Neural crest cell (in vitro differentiated cells): ENCODE measurements around the gene CACNA2D2. TPM values are rescaled to one million over a fixed set of nuclear protein-coding genes. Genes with fewer than 3 reads are reported as not detected.
A peak's percentile ranks its signal among the peaks of the same experiment; 100 is the strongest.

Experiments used
- DNase-seq: peaks from one replicate; pipeline ENCODE4 v3.0.0; 2021; ENCODE audit warnings: low read depth, mixed read lengths, low spot score
- H3K27ac Mint-ChIP-seq: one replicate; pipeline ENCODE4 v1.8.0; 2021; ENCODE audit warnings: mild to moderate bottlenecking, mixed read lengths; ENCODE audit not compliant: unreplicated experiment
- H3K27me3 Mint-ChIP-seq: 2 replicates; pipeline ENCODE4 v1.8.0; 2021; ENCODE audit warnings: low read depth, mild to moderate bottlenecking, mixed read lengths
- H3K36me3 Mint-ChIP-seq: 2 replicates; pipeline ENCODE4 v1.8.0; 2021; ENCODE audit warnings: low read depth, mild to moderate bottlenecking, mixed read lengths
- H3K4me1 Mint-ChIP-seq: 2 replicates; pipeline ENCODE4 v1.8.0; 2021; ENCODE audit warnings: mixed read lengths
- H3K4me3 Mint-ChIP-seq: one replicate; pipeline ENCODE4 v1.8.0; 2021; ENCODE audit warnings: mild to moderate bottlenecking, mixed read lengths
- H3K9me3 Mint-ChIP-seq: 2 replicates; pipeline ENCODE4 v1.8.0; 2021; ENCODE audit warnings: mixed read lengths
- CTCF ChIP-seq: fragments of 200-600 bp; sonication (generic); conservative IDR thresholded peaks from 2 replicates; pipeline ENCODE4 v1.5.0; 2021; ENCODE audit warnings: antibody characterized with exemption, mild to moderate bottlenecking
- total RNA-seq: library from RNA; stranded (reverse); gene quantifications from 2 replicates; pipeline ENCODE4 v1.2.1, GENCODE V29; 2021

Gene CACNA2D2
- total RNA-seq, 1 donor from 2014 or later, result 8.7 TPM

DNA sequence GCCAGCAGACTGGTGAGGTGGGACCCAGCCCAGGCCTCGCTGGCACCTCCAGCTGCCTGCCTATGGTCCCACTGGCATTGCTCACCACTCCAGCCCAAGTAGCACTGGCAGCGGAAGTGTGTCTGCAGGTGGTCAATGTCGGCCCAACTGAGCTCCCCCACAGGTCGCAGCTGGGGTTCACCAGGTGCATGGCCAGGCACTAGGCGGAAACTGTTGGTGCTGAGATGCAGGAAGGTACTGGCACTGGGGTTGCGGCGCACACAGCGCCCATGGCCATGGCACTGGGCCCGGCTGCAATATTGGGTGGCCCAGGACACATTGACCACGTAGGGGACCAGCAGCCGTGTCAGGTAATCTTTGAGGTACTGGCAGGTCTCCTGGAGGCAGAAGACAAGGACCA is 185.3 kb downstream of the CACNA2D2 start:
- Mint-ChIP-seq H3K4me3 (peak overlapping the region; percentile 82), H3K4me1 (peaks cover 39% of the 10 kb centered on the region), H3K36me3 (peaks cover 31% of the 10 kb centered on the region), H3K27me3 (no peaks in the 10 kb centered on the region), H3K27ac (no peak overlapping the region), H3K9me3 (no peaks in the 10 kb centered on the region)
- DNase-seq, result no peak
- TF ChIP-seq CTCF, result no peak

- H3K4me1 Mint-ChIP-seq, result peaks cover 33% of the 10 kb centered on the region
- TF ChIP-seq CTCF, result no peak
- no peak overlapping the region for H3K27ac Mint-ChIP-seq
- H3K36me3 Mint-ChIP-seq, result peaks cover 32% of the 10 kb centered on the region
- no peak for DNase-seq
- no peaks in the 10 kb centered on the region for H3K9me3 Mint-ChIP-seq
- no peaks in the 10 kb centered on the region for H3K27me3 Mint-ChIP-seq
- H3K4me3 Mint-ChIP-seq, result peak overlapping the region; percentile 61
Measured at GRCh38 chr3:50317300-50317699, 186.1 kb downstream of the CACNA2D2 start.

GRCh38 chr3:50316657-50317242 is 186.7 kb downstream of the CACNA2D2 start:
- Mint-ChIP-seq H3K27ac (no peak overlapping the region), H3K4me1 (peaks cover 33% of the 10 kb centered on the region), H3K4me3 (peak overlapping the region; percentile 38), H3K9me3 (no peaks in the 10 kb centered on the region), H3K36me3 (peaks cover 32% of the 10 kb centered on the region), H3K27me3 (no peaks in the 10 kb centered on the region)
- DNase-seq, result no peak
- TF ChIP-seq CTCF, result no peak

GRCh38 chr3:50314816-50315215 is 188.6 kb downstream of the CACNA2D2 start:
- no peak overlapping the region for H3K27ac Mint-ChIP-seq
- H3K27me3 Mint-ChIP-seq, result no peaks in the 10 kb centered on the region
- no peak for TF ChIP-seq CTCF
- peak overlapping the region; percentile 82 for H3K4me3 Mint-ChIP-seq
- DNase-seq, result no peak
- peaks cover 36% of the 10 kb centered on the region for H3K36me3 Mint-ChIP-seq
- peaks cover 23% of the 10 kb centered on the region for H3K4me1 Mint-ChIP-seq
- peaks cover 1% of the 10 kb centered on the region for H3K9me3 Mint-ChIP-seq

DNA sequence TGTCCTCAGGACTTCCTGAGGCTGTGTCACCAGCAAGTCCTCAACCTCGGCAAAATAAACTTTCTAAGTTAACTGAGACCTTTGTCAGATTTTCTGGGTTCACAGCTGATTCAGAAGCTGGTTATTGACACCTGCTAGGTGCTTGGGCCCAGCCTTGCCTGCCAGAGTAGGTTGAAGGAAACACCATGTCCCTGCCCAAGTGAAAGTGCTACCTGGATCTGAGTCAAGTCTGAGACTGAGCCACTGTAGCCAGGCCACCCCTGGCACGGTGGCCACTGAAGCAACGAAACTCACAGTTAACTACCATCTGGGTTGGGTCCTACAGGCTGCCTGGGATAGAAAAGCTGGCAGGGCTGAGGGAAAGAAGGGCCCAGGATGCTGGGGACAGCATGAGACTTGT is 189.1 kb downstream of the CACNA2D2 start:
- Mint-ChIP-seq H3K27ac (no peak overlapping the region), H3K27me3 (no peaks in the 10 kb centered on the region)

More for the DNA sequence above, 189.1 kb downstream of the CACNA2D2 start:
- Mint-ChIP-seq H3K4me3 (peak overlapping the region; percentile 8), H3K4me1 (peaks cover 18% of the 10 kb centered on the region), H3K36me3 (peaks cover 36% of the 10 kb centered on the region), H3K9me3 (peaks cover 3% of the 10 kb centered on the region)
- no peak for DNase-seq
- no peak for TF ChIP-seq CTCF

Other genes starting within 250 kb of the CACNA2D2 start
- 2.3 and 2.9 TPM in 2 replicates for gene SEMA3B, start 234.5 kb downstream of the CACNA2D2 start, total RNA-seq
- gene LSMEM2, start 224.5 kb downstream of the CACNA2D2 start, total RNA-seq, result not detected in 2 replicates
- 69.2 and 77.1 TPM in 2 replicates for gene IFRD2, start 211.2 kb downstream of the CACNA2D2 start, total RNA-seq
- gene HYAL3, start 204.2 kb downstream of the CACNA2D2 start, total RNA-seq, result 2.9 and 4.4 TPM in 2 replicates
- gene NAA80, start 204.2 kb downstream of the CACNA2D2 start, total RNA-seq, result 9.7 and 10.7 TPM in 2 replicates
- 2.0 and 2.5 TPM in 2 replicates for gene HYAL1, start 200.1 kb downstream of the CACNA2D2 start, total RNA-seq
- gene HYAL2, start 180.9 kb downstream of the CACNA2D2 start, total RNA-seq, result 73.0 and 78.0 TPM in 2 replicates
- 35.0 and 35.5 TPM in 2 replicates for gene TUSC2, start 175.4 kb downstream of the CACNA2D2 start, total RNA-seq
- 15.1 and 16.8 TPM in 2 replicates for gene RASSF1, start 162.8 kb downstream of the CACNA2D2 start, total RNA-seq
- 2.3 and 2.5 TPM in 2 replicates for gene ZMYND10, start 157.9 kb downstream of the CACNA2D2 start, total RNA-seq
- gene NPRL2, start 152.9 kb downstream of the CACNA2D2 start, total RNA-seq, result 29.7 and 30.6 TPM in 2 replicates
- 11.7 and 12.8 TPM in 2 replicates for gene CYB561D2, start 152.8 kb downstream of the CACNA2D2 start, total RNA-seq
- 37.8 and 39.2 TPM in 2 replicates for gene TMEM115, start 144.1 kb downstream of the CACNA2D2 start, total RNA-seq
- gene C3orf18, start 64.1 kb upstream of the CACNA2D2 start, total RNA-seq, result 12.7 and 13.1 TPM in 2 replicates
- gene HEMK1, start 65.9 kb upstream of the CACNA2D2 start, total RNA-seq, result 22.8 and 22.9 TPM in 2 replicates
- 8.1 and 8.6 TPM in 2 replicates for gene CISH, start 108.1 kb upstream of the CACNA2D2 start, total RNA-seq
- 37.0 and 38.8 TPM in 2 replicates for gene MAPKAPK3, start 113.5 kb upstream of the CACNA2D2 start, total RNA-seq
- gene DOCK3, start 171.3 kb upstream of the CACNA2D2 start, total RNA-seq, result 5.0 and 5.4 TPM in 2 replicates